Colonic mucosa (tissue), 4 donors: ENCODE measurements around the gene AADACL4. TPM values are rescaled to one million over a fixed set of nuclear protein-coding genes. Genes with fewer than 3 reads are reported as not detected.
"Not testable (repeated sequence)": the region's sequence is repeated elsewhere in the genome, so short reads cannot be mapped to it uniquely, and the experiment has no call there.

Source experiments
- DNase-seq: peaks from one replicate; pipeline ENCODE4 v3.0.0-alpha.2; 2020
- H3K27ac ChIP-seq: fragments of 200-600 bp; one replicate; pipeline ENCODE4 v1.8.0; 2021
- H3K27me3 ChIP-seq: fragments of 200-600 bp; one replicate; pipeline ENCODE4 v1.8.0; 2021
- H3K36me3 ChIP-seq: fragments of 200-600 bp; one replicate; pipeline ENCODE4 v1.8.0; 2021
- H3K4me1 ChIP-seq: fragments of 200-600 bp; one replicate; pipeline ENCODE4 v1.8.0; 2021; ENCODE audit warnings: mild to moderate bottlenecking
- H3K4me3 ChIP-seq: fragments of 200-600 bp; one replicate; pipeline ENCODE4 v1.8.0; 2021
- H3K9ac ChIP-seq, 2 donors: one replicate each; pipeline ENCODE4 v1.7.0; 2013; ENCODE audit warnings: control low read depth in 2 of 2, low read depth in 2 of 2, low read length in 2 of 2
- H3K9me3 ChIP-seq: fragments of 200-600 bp; one replicate; pipeline ENCODE4 v1.8.0; 2021
- intact Hi-C: fragments of 100-400 bp; cut with DNase I; formaldehyde crosslinking; loops from one replicate; pipeline ENCODE4 v1.14.1; 2022
- total RNA-seq, 2 donors: library from RNA; stranded (reverse); fragmentation: NEBNext Ultra II Directional in 1 of 2; extraction: Animal tissue kit (Norgen Biotek cat#: 25700) in 1 of 2; gene quantifications; one replicate each; pipeline ENCODE4 v1.2.1, GENCODE V29; 2021
- TF ChIP-seq, protein P1 (sequence below): fragments of 200-600 bp; IDR thresholded peaks from one replicate; pipeline ENCODE4 v1.8.0; 2022; ENCODE audit warnings: antibody characterized with exemption, mild to moderate bottlenecking
- donor health status: healthy.
- donor health status: DM: no; HTN: no; CAD: no.
- donor health status: DM: no; HTN: no; CAD: no.

The AADACL4 gene
- total RNA-seq, 2 donors from 2014 or later = not detected

DNA sequence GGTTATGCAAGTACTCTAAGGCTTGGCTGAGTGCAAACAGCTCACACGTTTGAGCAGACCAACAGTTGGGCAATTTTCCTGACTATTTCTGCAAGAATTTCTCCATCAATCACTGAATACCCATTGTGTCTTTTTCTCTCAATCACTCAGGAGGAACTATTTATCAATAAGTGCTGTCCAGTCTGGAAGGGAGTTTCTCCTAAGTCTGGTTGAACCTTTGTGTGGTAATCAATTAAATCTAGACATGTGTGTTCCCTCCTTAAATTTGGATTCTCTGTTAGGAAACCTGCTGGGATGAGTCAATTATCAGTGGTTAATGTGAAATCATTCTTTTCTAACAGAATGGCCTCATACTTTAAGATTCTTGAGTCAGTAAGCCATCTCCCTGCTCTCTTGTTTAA is 65.2 kb downstream of the AADACL4 start:
- DNase-seq = no peak
- Histone ChIP-seq H3K27ac (no peak overlapping the region), H3K27me3 (no peaks in the 10 kb centered on the region), H3K4me3 (no peak overlapping the region), H3K9ac (no peak overlapping the region), H3K9me3 (no peaks in the 10 kb centered on the region), H3K4me1 (no peaks in the 10 kb centered on the region), H3K36me3 (no peaks in the 10 kb centered on the region)
- TF ChIP-seq, protein P1, sequence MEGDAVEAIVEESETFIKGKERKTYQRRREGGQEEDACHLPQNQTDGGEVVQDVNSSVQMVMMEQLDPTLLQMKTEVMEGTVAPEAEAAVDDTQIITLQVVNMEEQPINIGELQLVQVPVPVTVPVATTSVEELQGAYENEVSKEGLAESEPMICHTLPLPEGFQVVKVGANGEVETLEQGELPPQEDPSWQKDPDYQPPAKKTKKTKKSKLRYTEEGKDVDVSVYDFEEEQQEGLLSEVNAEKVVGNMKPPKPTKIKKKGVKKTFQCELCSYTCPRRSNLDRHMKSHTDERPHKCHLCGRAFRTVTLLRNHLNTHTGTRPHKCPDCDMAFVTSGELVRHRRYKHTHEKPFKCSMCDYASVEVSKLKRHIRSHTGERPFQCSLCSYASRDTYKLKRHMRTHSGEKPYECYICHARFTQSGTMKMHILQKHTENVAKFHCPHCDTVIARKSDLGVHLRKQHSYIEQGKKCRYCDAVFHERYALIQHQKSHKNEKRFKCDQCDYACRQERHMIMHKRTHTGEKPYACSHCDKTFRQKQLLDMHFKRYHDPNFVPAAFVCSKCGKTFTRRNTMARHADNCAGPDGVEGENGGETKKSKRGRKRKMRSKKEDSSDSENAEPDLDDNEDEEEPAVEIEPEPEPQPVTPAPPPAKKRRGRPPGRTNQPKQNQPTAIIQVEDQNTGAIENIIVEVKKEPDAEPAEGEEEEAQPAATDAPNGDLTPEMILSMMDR = no peak
- intact Hi-C loops = no loop called here

DNA sequence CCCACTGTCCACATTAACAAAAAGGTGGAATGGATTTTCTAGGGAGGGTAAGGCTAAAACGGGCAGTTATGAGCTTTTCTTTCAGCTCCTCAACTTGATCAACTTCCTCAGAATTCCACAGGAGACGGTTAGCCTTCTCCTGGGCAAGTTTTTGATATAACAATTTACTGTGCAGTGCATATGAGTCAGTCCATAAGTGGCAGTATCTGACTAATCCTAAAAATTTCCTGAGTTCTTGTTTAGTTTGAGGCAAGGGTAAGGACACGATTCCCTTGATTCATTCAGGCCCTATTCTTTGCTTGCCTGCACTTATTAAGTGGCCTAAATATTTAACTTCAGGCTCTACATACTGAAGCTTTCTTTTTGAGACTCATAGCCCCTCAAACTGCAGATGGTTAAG is 65.8 kb downstream of the AADACL4 start:
- intact Hi-C loops = no loop called here
- Histone ChIP-seq H3K4me1 (no peaks in the 10 kb centered on the region), H3K9ac (no peak overlapping the region), H3K27me3 (no peaks in the 10 kb centered on the region), H3K27ac (no peak overlapping the region), H3K9me3 (no peaks in the 10 kb centered on the region), H3K36me3 (no peaks in the 10 kb centered on the region), H3K4me3 (no peak overlapping the region)
- TF ChIP-seq, protein P1 = no peak
- no peak for DNase-seq

DNA sequence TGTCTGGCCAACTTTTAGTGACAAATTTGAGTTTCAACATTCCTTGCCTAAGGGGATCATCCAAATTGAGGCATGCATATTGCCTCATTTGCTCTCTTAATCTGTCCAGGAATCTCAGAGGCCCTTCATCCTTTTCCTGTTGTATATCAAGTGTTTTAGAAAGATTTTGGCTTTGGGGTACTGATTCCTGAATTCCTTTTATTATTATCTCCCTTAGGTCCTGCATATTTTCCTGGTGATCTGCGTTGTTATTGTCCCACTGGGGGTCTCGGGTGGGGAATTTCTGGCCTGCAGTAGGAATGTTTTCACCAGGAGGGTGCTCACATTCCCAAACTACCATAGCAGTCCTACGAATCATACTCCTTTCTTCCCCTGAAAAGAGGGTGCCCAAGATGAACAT is 67.7 kb downstream of the AADACL4 start:
- Histone ChIP-seq H3K9me3 (no peaks in the 10 kb centered on the region), H3K36me3 (no peaks in the 10 kb centered on the region), H3K4me1 (no peaks in the 10 kb centered on the region), H3K27me3 (no peaks in the 10 kb centered on the region), H3K27ac (no peak overlapping the region), H3K4me3 (no peak overlapping the region), H3K9ac (no peak overlapping the region)
- TF ChIP-seq, protein P1 = no peak
- intact Hi-C loops = no loop called here
- DNase-seq = no peak

DNA sequence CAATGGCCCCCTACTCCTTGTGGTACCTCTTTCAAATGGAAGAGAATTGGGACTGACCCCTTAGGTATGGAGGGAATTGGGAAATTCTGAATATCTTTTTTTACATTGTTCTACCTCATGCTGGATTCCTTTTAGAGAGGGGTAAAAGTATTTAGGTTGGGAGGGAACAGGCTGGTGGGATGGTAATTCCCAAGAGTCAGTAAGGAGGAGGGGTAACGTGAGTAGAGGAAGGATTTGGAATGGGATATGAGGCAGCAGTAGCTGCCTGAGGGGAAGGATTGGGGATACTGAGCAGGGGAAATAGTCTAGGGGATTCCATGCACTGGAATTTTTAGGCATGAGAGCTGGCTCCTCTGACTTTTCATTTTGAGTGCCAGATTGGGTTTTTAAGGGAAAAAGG is 68.2 kb downstream of the AADACL4 start:
- TF ChIP-seq, protein P1 = no peak
- no peaks in the 10 kb centered on the region for H3K36me3 ChIP-seq
- no peak overlapping the region for H3K4me3 ChIP-seq
- no peaks in the 10 kb centered on the region for H3K27me3 ChIP-seq
- intact Hi-C loops = no loop called here
- H3K4me1 ChIP-seq = no peaks in the 10 kb centered on the region
- no peak overlapping the region for H3K27ac ChIP-seq
- H3K9me3 ChIP-seq = no peaks in the 10 kb centered on the region
- H3K9ac ChIP-seq = no peak overlapping the region
- no peak for DNase-seq

DNA sequence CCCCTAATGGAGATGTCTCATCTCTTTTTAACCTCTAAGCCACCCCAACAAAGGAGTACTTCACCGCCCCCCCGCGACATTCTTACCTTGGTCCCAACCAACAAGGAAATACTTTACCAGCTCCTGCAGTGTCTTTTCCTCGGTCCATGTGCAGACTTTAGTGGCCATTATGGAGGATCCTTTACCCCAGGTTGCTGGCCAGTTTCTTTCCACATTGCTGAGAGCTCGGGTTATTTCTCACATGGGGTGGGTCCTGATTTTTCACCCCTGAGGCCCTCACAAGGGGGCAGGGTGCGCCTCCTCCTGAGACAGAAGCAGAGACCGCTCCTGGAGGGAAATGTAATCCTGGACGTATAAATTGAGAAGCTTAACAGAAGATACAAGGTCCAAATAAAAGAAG is 69.0 kb downstream of the AADACL4 start:
- H3K36me3 ChIP-seq = no peaks in the 10 kb centered on the region
- TF ChIP-seq, protein P1 = no peak
- H3K27me3 ChIP-seq = no peaks in the 10 kb centered on the region
- no peaks in the 10 kb centered on the region for H3K9me3 ChIP-seq
- H3K4me3 ChIP-seq = no peak overlapping the region
- no peak overlapping the region for H3K9ac ChIP-seq
- no peak for DNase-seq
- intact Hi-C loops = no loop called here
- H3K27ac ChIP-seq = no peak overlapping the region
- H3K4me1 ChIP-seq = no peaks in the 10 kb centered on the region

DNA sequence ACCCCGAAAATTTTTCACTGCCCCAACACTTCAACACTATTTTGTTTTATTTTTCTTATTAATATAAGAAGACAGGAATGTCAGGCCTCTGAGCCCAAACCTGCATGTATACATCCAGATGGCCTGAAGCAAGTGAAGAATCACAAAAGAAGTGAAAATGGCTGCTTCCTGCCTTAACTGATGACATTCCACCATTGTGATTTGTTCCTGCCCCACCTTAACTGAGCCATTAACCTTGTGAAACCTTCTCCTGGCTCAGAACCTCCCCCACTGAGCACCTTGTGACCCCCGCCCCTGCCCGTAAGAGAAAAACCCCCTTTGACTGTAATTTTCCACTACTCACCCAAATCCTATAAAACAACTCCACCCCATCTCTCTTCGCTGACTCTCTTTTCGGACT is 69.8 kb downstream of the AADACL4 start:
- DNase-seq, H3K27ac ChIP-seq, H3K9me3 ChIP-seq, H3K36me3 ChIP-seq, H3K4me1 ChIP-seq, H3K27me3 ChIP-seq, intact Hi-C loops, H3K4me3 ChIP-seq, H3K9ac ChIP-seq: not testable (repeated sequence)
